CD14-positive monocyte (primary cell): ENCODE results near the gene NKIRAS2. TPM values are rescaled to one million over a fixed set of nuclear protein-coding genes. Genes with fewer than 3 reads are reported as not detected.
A peak's percentile ranks its signal among the peaks of the same experiment; 100 is the strongest.
"Not testable (repeated sequence)": the region's sequence is repeated elsewhere in the genome, so short reads cannot be mapped to it uniquely, and the experiment has no call there.

Experiments used
- DNase-seq, 3 donors: peaks; one replicate each; pipeline ENCODE4 v3.0.0-alpha.2; 2011 to 2022
- H2AFZ ChIP-seq: 2 replicates; pipeline ENCODE4 v1.6.0; 2012; ENCODE audit warnings: mild to moderate bottlenecking, low read depth, low read length, inconsistent platforms; ENCODE audit not compliant: insufficient read depth, poor library complexity, severe bottlenecking
- H3K27ac ChIP-seq, 2 donors: 1 replicate in 1 of 2; 2 replicates in 1 of 2; pipeline ENCODE4 v1.5.1; 2012 to 2013; ENCODE audit warnings: low read length in 2 of 2, control low read depth in 1 of 2, inconsistent platforms in 1 of 2, low read depth in 1 of 2, mild to moderate bottlenecking in 1 of 2
- H3K27me3 ChIP-seq, 2 donors: one replicate each; pipeline versions ENCODE4 v1.6.0 to v1.6.1; 2011 to 2013; ENCODE audit warnings: low read length in 2 of 2; ENCODE audit not compliant: control insufficient read depth in 2 of 2, insufficient read depth in 2 of 2
- H3K36me3 ChIP-seq, 2 donors: replicated peaks in 1 of 2; 1 replicate in 1 of 2; 2 replicates in 1 of 2; pipeline versions ENCODE4 v1.5.1 to v1.6.1; 2012 to 2013; ENCODE audit warnings: low read length in 2 of 2, control low read depth in 1 of 2, inconsistent platforms in 1 of 2, mild to moderate bottlenecking in 1 of 2; ENCODE audit not compliant: insufficient read depth in 2 of 2, control insufficient read depth in 1 of 2
- H3K4me1 ChIP-seq, 2 donors: 1 replicate in 1 of 2; 2 replicates in 1 of 2; pipeline versions ENCODE4 v1.5.1 to v1.6.1; 2012 to 2013; ENCODE audit warnings: low read length in 2 of 2, control low read depth in 1 of 2, inconsistent platforms in 1 of 2, mild to moderate bottlenecking in 1 of 2, moderate library complexity in 1 of 2; ENCODE audit not compliant: insufficient read depth in 2 of 2, control insufficient read depth in 1 of 2
- H3K4me2 ChIP-seq: replicated peaks from 2 replicates; pipeline ENCODE3; 2012; ENCODE audit warnings: low read length, moderate library complexity, mild to moderate bottlenecking; ENCODE audit not compliant: poor library complexity, severe bottlenecking; ENCODE audit errors: extremely low read depth
- H3K4me3 ChIP-seq, 3 experiments: fragments of 200-600 bp in 1 of 3; sonication (generic) in 1 of 3; replicated peaks in 1 of 3; 1 replicate in 2 of 3; 2 replicates in 1 of 3; pipeline ENCODE4 v1.5.1; 2011 to 2013; ENCODE audit warnings: low read length in 3 of 3, mild to moderate bottlenecking in 3 of 3, control low read depth in 2 of 3, low read depth in 2 of 3, inconsistent platforms in 1 of 3, moderate library complexity in 1 of 3
- H3K79me2 ChIP-seq: 2 replicates; pipeline ENCODE4 v1.6.0; 2012; ENCODE audit warnings: mild to moderate bottlenecking, control low read depth, inconsistent platforms, low read length, moderate library complexity; ENCODE audit not compliant: insufficient read depth
- H3K9ac ChIP-seq: 2 replicates; pipeline ENCODE4 v1.6.0; 2017; ENCODE audit warnings: low read length, mild to moderate bottlenecking; ENCODE audit not compliant: insufficient read depth, poor library complexity, severe bottlenecking
- H3K9me3 ChIP-seq, 2 donors: replicated peaks in 1 of 2; 1 replicate in 1 of 2; 2 replicates in 1 of 2; pipeline versions ENCODE4 v1.5.1 to v1.6.1; 2012 to 2013; ENCODE audit warnings: low read length in 2 of 2, control low read depth in 1 of 2; ENCODE audit not compliant: control insufficient read depth in 1 of 2, insufficient read depth in 1 of 2
- H4K20me1 ChIP-seq: 2 replicates; pipeline ENCODE4 v1.6.0; 2012; ENCODE audit warnings: mild to moderate bottlenecking, low read length, control low read depth, moderate library complexity; ENCODE audit not compliant: insufficient read depth
- H3K27ac Mint-ChIP-seq, 7 donors: one replicate each; pipeline ENCODE4 v1.8.0; 2020; ENCODE audit warnings: mild to moderate bottlenecking in 7 of 7, mixed read lengths in 7 of 7, moderate library complexity in 6 of 7, inconsistent platforms in 2 of 7
- H3K27me3 Mint-ChIP-seq, 3 donors: one replicate each; pipeline ENCODE4 v1.8.0; 2021 to 2022; ENCODE audit warnings: low read depth in 3 of 3, mild to moderate bottlenecking in 3 of 3, mixed read lengths in 3 of 3, moderate library complexity in 3 of 3, inconsistent platforms in 1 of 3
- H3K36me3 Mint-ChIP-seq, 2 donors: one replicate each; pipeline ENCODE4 v1.8.0; 2020; ENCODE audit warnings: mixed read lengths in 2 of 2, inconsistent platforms in 1 of 2, mild to moderate bottlenecking in 1 of 2
- H3K4me1 Mint-ChIP-seq: one replicate; pipeline ENCODE4 v1.8.0; 2020; ENCODE audit warnings: mild to moderate bottlenecking, mixed read lengths
- H3K4me3 Mint-ChIP-seq, 2 donors: one replicate each; pipeline ENCODE4 v1.8.0; 2020; ENCODE audit warnings: mild to moderate bottlenecking in 2 of 2, mixed read lengths in 2 of 2, moderate library complexity in 1 of 2
- H3K9me3 Mint-ChIP-seq, 7 donors: one replicate each; pipeline ENCODE4 v1.8.0; 2020 to 2022; ENCODE audit warnings: mixed read lengths in 7 of 7, mild to moderate bottlenecking in 6 of 7, moderate library complexity in 6 of 7, inconsistent platforms in 2 of 7
- WGBS: methylation state at CpG from one replicate; pipeline ENCODE4 v1.1.5; 2013; ENCODE audit warnings: missing lambda C conversion rate; ENCODE audit not compliant: insufficient coverage; 5-methylcytosine and 5-hydroxymethylcytosine counted together
- intact Hi-C, 2 donors: fragments of 100-400 bp; cut with micrococcal nuclease; formaldehyde crosslinking; loops; one replicate each; pipeline versions ENCODE4 v1.15.0 to v1.15.1; 2023
- polyA plus RNA-seq, 3 donors: library from polyadenylated mRNA; depleted of rRNA in 1 of 3; unstranded in 2 of 3; stranded (reverse) in 1 of 3; fragments of 300-500 nt in 2 of 3; fragments of >200 nt in 1 of 3; fragmentation: Illumina TruSeq in 2 of 3; gene quantifications; 1 replicate in 2 of 3; 2 replicates in 1 of 3; pipeline ENCODE4 v1.2.3, GENCODE V29; 2012 to 2021
- TF ChIP-seq, protein P1 (sequence below): fragments of 200-600 bp; IDR thresholded peaks from one replicate; pipeline ENCODE4 v1.8.0; 2022; ENCODE audit warnings: antibody characterized with exemption, mild to moderate bottlenecking

NKIRAS2 gene
- polyA plus RNA-seq, 3 donors, result 51.1 to 77.1 (median 69.9) TPM

DNA sequence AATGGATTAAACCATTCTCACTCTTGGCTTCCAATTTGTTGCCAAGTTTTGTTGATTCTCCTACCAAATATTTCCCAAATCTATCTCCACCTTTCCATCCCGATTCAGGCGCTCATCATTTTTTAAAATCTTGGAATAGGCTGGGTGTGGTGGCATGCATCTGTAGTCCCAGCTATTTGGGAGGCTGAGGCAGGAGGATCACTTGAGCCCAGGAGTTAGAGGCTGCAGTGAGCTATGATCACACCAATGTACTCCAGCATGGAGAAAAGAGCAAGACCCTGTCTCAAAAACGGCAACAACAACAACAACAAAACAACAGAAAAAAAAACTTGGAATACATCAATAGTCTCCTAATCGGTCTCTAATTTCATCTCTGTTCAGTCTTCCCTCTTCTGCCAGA, 902 bp upstream of the NKIRAS2 start:
- H2AFZ ChIP-seq, result no peak overlapping the region
- TF ChIP-seq, protein P1, sequence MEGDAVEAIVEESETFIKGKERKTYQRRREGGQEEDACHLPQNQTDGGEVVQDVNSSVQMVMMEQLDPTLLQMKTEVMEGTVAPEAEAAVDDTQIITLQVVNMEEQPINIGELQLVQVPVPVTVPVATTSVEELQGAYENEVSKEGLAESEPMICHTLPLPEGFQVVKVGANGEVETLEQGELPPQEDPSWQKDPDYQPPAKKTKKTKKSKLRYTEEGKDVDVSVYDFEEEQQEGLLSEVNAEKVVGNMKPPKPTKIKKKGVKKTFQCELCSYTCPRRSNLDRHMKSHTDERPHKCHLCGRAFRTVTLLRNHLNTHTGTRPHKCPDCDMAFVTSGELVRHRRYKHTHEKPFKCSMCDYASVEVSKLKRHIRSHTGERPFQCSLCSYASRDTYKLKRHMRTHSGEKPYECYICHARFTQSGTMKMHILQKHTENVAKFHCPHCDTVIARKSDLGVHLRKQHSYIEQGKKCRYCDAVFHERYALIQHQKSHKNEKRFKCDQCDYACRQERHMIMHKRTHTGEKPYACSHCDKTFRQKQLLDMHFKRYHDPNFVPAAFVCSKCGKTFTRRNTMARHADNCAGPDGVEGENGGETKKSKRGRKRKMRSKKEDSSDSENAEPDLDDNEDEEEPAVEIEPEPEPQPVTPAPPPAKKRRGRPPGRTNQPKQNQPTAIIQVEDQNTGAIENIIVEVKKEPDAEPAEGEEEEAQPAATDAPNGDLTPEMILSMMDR, result no peak
- no peak overlapping the region for H3K9ac ChIP-seq
- H3K4me3 ChIP-seq, result no peak overlapping the region
- H3K36me3 ChIP-seq, result peaks cover 12 to 21% of the 10 kb centered on the region in 2 donors
- Mint-ChIP-seq H3K27me3 (no peaks in the 10 kb centered on the region), H3K27ac (peak overlapping the region in 1 of 7 donors; percentile 72), H3K4me1 (peaks cover 65% of the 10 kb centered on the region), H3K4me3 (no peak overlapping the region), H3K9me3 (peaks cover 0 to 3% (median 0%) of the 10 kb centered on the region in 7 donors), H3K36me3 (peaks cover 21 to 38% of the 10 kb centered on the region in 2 donors)
- peaks cover 61 to 82% of the 10 kb centered on the region in 2 donors for H3K4me1 ChIP-seq
- no peak overlapping the region for H3K4me2 ChIP-seq
- peaks cover 82% of the 10 kb centered on the region for H3K79me2 ChIP-seq
- H3K27ac ChIP-seq, result no peak overlapping the region
- intact Hi-C loops, result no loop called here
- H4K20me1 ChIP-seq, result no peaks in the 10 kb centered on the region
- DNase-seq, result no peak
- H3K9me3 ChIP-seq, result no peaks in the 10 kb centered on the region
- H3K27me3 ChIP-seq, result no peaks in the 10 kb centered on the region
- WGBS, result no CpG with 5 or more reads among the region's 4 CpGs

DNA sequence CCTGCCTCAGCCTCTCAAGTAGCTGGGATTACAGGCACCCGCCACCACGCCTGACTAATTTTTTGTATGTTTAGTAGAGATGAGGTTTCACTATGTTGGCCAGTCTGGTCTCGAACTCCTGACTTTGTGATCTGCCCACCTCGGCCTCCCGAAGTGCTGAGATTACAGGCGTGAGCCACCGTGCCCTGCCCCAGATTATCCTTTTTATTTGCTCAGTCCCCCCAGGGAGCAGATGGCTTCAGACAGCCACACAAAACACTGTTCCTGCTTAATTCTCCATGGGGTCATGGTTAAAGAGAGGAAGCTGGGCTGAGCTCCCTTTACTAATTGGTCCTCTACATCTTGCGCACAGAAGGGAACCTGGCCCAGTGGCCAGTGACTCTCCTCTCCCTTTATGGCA, 955 bp downstream of the NKIRAS2 start:
- no CpG with 5 or more reads among the region's 8 CpGs for WGBS
- peaks cover 71% of the 10 kb centered on the region for H3K4me1 Mint-ChIP-seq
- peaks cover 74 to 82% of the 10 kb centered on the region in 2 donors for H3K4me1 ChIP-seq

More for the DNA sequence above, 955 bp downstream of the NKIRAS2 start:
- Histone ChIP-seq H3K79me2 (peaks cover 68% of the 10 kb centered on the region), H3K27ac (peak overlapping the region; percentile 7 to 90), H3K4me2 (peak overlapping the region; percentile 89), H3K36me3 (peaks cover 12 to 21% of the 10 kb centered on the region in 2 donors), H3K9ac (peak overlapping the region; percentile 88), H3K4me3 (peak overlapping the region; percentile 90 to 98 (median 97))
- not testable (repeated sequence) for H3K27me3 ChIP-seq, H3K27me3 Mint-ChIP-seq, H3K9me3 Mint-ChIP-seq, H3K9me3 ChIP-seq, H4K20me1 ChIP-seq, H2AFZ ChIP-seq, DNase-seq
- intact Hi-C loops, result loop anchor here in 1 of 2 donors (10.0 kb wide), 1 partner anchor 164 kb away; the partner anchor contains the start of genes HCRT and KCNH4
- peak overlapping the region; percentile 85 to 96 (median 90) for H3K27ac Mint-ChIP-seq
- H3K4me3 Mint-ChIP-seq, result peak overlapping the region; percentile 87 to 90
- H3K36me3 Mint-ChIP-seq, result peaks cover 24 to 34% of the 10 kb centered on the region in 2 donors
